Stimulated activated CD4-positive, alpha-beta T cell treated with anti-CD3 and anti-CD28 coated beads, Interleukin-4, amount 100 ng/mL, for 1 hour (primary cell): ENCODE results near the gene NFASC.

Experiments
- DNase-seq: peaks from one replicate; pipeline ENCODE4 v3.0.0-alpha.2; 2020

NFASC gene

DNA sequence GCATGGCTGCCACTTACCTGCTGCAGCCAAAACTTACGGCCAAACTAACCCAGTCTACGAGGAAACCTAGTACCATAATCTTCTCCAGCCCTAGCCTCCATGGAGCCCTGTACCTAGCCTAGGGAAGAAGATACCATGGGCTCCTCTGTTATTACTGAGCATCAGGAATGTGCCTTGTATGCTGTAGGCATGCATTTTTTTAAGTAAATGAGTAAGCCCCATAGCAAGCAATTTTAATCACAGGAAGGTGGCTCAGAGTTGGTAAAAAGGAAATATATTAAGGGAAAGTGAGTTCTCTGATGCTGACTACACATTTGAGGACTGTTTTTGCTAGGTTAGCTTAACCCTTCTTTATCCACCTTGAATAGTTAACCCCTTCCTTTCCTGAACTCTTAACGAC lies 21.2 kb downstream of the NFASC start:
- DNase-seq = no peak

DNA sequence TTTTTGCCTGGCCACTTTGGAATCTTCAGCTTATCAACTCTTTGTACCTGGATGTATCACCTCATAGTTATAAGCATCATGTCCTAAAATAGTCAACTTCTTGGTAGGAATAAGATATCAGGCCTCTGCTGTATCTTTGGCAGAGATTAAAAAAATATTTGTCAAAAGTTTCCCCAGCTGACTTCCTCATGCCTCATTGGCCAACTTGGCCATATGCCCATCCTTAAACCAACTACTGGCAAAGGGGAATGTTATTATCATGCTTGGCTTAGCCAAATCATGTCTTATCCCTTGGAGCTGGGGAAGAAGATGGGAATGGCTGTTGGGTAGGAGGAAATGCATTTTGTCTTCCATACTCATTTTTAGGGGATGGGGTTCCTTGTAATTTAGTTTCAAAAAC lies 23.4 kb downstream of the NFASC start:
- DNase-seq = no peak

DNA sequence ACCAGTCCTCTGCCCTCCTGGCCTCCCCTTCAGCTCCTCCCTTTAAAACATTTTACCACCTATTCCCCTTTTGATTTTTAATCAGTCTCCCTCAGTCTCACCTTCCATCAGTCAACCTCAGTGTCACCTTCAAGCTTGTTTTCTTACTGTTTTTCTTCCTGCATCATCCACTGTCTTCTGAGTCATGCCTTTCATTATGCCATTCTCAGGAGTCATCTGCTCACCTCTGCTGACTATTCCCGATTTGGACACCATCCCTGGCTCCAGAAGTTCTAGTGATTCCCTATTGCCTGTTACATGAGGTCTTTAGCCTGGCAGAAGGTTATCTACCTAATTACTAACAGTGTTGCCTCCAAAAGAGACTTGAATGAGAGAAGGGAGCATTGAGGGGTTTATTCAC lies 23.9 kb downstream of the NFASC start:
- DNase-seq = no peak

DNA sequence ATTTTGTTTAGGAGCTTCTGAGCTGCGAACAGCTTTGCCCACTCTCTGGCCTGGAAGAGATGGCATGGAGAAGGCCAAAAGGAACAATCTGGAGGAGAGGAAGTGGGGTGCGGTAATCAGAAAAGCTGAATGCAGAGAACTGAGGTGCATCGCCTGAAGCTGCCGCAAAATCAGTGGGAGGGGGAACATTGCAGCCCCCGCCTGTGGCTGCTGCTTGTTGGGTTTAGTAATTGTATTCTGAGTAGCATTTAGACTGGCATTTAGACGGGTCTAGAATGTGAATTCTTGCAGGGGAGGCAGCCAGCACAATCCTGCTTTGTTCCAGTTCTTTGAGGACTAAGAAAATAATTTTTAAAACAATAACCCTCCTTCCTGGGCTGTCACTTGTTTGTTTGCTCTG lies 25.4 kb downstream of the NFASC start:
- no peak for DNase-seq

DNA sequence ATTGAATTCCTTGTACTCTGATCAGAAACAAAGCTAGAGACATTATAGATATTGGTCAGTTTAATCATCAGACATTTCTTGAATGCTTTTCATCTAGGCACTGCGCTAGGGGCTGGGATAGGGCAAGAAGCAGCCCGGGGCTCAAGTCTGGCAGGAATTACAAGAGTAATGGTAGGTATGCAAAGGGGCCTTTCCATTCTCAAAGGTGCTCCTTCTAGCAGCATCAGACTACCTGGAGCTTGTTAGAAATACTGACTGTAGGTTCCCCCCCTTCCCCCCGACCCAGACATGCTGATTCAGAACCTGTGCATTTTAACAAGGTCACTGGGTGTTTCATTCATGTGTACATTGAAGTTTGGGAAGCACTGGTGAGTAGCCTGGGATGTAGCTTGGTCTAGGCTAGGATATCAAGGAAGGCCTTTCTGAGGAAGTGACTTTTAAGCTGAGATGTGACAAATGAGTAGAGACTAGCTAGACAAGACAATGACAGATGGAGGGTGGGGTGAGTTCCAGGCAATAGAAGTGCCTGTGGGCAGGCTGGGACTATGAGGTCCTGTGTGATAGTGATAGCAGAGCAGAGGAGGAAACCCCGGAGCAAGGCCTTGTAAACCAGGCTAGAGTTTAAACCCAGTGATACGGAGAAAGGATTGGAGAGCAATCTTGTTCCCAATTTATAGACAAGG lies 26.3 kb downstream of the NFASC start:
- no peak for DNase-seq

DNA sequence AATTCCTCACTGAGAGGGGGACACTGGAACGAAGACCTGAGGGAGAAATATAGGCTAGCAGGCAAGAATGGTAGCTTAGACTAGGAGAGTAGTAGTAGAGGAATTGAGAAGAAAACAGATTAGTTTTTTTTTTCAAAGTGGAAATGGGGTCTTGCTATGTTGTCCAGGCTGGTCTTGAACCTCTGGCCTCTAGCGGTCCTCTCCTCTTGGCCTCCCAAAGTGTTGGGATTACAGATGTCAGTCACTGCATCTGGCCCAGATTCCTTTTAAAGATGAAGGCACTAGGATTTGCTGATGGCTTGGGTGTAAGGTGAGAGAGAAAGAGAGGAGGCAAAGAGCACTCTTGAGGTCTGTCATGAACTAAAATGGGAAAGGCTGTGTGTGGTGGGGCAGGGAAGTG lies 30.1 kb downstream of the NFASC start:
- DNase-seq = no peak

DNA sequence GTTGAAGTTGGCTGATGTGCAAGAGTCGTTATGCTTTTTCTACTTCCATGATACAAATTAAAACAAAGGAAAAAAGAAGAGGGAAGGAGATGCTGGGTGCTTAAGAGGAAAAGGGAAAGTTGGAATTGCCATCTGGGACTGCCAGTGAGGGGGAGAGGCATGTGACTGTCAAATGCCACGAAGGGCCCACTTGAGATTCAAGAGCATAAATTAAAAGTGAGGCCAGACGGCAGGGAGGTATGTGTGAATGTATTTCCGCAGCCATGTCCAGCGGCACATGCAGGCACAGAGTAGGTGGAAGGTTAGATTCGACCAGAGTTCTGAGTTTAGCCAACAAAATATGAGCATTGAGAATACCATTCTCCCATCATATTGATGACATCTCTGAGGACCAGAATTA lies 32.0 kb downstream of the NFASC start:
- no peak for DNase-seq

DNA sequence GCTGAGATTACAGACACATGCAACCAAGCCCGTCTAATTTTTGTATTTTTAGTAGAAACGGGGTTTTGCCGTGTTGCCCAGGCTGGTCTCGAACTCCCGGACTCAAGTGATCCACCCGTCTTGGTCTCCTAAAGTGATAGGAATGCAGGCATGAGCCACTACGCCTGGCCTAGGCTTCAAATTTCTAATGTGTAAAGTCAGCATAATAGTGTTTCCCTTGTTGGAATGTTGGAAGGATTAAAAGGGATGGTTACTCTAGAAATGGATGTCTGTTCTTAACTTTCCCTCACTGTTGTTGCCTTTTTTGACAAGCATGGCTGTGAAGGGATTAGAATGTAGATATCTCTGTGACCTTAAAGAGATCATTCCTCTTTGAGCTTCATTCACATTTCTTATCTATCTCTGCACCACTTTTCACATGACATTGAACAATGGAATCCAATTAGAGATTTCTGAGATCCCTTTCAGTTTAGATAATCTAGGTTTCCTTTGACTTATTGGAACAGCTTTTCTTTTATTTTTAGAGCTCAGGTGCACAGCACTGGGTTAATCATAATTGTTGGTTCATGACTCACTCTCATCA lies 33.7 kb downstream of the NFASC start:
- no peak for DNase-seq

DNA sequence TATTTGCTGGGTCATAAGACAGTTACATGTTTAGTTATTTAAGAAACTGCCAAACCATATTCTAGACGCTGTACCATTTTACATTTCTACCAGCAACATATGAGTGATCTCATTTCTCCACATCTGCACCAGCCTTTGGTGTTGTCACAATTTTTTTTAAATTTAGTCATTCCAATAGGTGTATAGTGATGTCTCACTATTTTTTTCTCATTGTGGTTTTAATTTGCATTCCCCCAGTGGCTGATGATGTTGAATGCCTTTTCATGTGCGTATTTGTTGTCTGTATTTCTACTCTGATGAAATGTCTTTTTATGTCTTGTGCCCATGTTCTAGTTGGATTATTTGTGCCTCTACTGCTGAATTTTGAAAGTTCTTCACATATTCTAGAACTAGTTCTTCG lies 38.4 kb downstream of the NFASC start:
- no peak for DNase-seq

DNA sequence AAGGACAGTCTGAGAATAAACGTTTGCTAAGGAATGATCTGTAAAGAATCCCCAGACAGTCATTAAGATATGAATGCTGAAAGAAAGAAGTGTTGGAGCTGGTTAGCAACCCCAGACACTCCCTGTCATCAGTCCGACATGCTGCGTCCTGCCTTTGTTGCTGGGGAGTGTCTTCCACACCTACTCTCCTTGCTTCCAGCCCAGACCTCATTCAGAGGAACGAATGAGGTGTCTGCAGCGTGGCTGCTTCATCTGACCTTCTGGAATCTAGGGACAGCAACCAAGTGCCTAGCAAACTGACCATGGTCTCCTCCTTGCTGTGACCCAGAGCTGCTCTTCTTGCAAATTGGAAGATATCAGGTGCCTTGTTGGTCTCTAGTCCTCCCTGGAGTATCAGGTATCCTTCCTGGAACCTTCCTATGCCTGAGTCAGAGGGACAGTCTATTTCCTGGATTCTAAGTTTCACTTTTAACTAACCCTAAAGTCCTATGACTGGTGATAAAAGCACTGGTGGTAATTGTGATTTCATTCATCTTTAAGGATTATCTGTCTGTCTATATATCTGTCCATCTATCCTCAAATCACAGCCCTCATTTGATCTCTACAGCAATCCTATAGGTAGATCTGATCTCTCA lies 45.3 kb downstream of the NFASC start:
- DNase-seq = no peak

DNA sequence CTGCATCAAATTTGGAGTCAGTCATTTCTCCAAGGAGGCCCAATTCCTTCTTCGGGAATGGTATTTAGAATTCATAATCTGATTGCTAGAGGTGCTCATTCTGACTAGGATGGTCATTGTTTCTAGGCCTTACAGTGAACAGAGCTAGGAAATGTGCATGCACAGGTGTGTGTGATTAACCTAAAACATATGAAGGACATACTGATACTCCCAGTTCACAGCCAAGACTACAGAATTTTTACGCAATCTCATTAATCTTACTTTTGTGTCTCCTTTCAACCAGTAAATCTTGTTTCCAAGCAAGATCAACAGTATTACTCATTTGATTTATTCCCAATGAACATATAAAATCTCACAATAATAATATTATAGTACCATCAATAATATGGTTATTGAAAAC lies 47.1 kb downstream of the NFASC start:
- DNase-seq = no peak

DNA sequence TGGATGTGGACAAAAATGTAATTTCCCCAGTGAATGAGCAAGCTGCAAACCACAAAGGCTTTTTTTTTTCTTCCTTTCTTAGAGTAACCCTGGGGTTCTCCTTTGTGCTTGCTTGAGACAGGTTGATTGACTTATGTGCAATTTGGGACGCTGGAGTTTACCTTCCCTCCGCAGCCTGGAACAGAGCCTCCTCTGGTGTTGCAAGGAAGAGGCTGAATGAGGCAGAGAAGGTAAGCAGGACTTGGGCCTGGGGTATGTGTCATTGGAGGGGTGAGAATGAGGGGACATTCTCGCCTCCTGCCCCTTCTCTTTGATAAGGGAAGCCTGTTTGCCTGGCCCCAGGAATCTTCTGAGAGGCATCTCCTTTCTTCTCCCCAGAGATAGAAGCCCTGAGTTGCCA lies 49.8 kb downstream of the NFASC start:
- no peak for DNase-seq

DNA sequence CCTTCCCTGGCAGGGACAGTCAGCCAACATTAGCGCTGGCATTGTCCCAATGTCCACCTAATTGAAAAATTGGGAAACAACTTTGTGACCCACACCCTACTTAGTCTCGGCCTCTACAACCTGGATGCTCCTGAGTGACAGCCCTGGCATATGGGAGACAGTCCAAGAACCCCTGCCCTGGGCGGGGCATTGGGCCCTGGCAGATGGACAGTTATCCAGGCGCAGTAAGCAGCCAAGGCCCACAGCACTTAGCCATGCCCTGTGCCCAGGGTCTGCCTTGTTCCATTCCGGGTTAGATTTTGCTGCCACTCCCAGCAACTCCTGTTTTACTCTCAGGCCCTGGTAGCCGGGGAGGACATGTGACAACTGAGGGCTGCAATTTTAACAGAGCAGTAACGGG lies 50.3 kb downstream of the NFASC start:
- no peak for DNase-seq

DNA sequence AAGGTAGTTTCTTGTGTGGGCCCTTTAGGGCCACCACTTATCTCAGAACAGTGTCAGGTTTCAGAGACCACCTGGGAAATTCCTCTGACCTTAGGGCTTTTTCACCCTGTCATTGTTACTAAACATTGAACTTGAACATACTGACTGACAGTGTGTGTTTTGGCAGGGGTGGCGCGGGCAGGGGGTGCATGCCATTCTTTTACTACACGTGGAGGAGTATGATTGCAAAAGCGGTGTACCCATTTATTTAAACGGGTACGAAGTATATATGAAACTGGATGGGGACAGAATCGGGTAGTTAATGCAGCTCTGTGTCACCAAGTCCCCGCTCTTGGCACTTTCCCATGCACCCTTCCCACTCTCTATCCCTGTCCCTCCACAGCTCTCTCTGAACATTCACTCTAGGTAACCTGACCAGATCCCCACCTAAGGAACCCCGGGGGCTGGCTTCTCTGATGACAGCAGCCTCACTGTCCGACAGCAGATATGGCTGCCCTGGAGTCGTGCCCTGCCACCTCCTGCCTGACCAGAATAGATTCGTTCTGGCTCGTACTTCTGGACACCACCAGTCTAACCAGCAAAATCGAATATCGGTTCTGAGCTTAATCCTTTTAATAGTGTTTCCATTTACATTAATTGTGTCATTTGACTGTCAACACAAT lies 51.3 kb downstream of the NFASC start:
- DNase-seq = no peak

DNA sequence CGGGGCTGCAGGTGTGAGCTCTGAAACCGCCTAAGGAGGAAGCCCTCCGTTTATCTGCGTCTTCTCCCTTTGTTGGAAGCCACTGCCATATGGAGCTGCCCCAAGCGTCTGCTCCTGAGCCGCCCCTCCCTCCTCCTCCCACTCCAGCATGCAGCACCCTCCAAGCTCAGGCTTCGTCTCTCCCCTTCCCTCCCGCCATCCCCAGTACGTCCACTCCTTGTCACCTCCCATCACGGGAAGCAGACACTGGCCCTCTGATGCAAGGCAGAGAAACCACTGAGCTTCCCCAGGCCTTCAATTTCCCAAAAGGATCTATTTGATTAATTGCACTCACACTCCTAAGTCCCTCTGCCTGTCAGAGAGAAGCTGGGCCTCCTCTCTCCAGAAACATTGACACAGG lies 52.5 kb downstream of the NFASC start:
- DNase-seq = no peak

DNA sequence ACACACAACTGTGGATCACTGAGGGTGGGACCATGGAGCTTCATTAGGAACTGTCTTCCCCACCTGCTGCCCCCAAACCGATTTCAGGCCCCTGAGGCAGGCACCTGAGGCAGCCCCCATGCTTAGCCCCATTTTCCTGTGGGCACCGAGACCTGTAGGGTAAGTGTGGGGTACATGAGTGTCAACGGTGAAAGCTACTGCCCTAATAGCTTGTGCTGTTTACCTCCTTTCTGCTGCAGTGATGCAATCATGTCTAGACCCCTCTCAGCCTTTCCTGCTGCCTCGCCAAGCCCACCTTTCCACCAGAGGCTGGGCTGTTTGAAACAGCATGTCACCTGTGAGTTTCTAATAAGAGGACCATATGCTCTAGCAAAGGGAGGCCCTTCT lies 53.0 kb downstream of the NFASC start:
- no peak for DNase-seq

DNA sequence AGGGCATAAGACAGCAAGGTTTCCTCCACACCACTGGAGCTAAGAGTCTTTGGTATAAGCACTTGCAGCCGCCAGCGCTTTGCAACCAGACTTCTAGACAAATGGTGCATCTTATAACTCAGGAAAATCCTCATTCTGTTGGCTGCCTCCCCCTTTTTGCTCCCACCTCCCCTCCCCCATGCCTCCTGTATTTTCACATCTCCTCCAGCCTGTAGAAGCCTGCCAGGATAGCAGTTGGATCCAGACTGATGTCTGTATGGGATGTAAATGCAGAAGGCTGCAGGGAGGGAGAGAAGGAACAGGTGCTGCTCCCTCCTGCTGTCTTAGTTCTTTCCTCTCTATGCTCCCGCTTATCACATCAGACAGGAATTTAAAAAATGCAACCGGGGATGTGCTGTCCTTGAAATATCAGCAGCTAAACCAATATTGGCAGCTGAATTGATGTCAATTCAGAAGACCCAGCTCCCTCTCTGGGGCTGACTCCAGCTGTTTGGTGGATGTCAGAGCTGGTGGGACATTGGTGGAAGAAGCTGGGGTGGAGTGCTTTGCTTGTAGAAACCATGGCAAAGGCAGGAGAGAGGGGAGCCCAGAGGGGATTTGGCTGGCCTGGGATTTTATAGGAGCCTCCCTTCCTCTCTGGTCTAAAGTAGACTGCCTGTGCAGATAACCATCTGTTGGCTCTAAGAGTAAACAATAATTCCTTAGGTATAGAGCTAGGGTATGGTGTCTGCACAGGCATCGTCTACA lies 53.5 kb downstream of the NFASC start:
- DNase-seq = no peak

DNA sequence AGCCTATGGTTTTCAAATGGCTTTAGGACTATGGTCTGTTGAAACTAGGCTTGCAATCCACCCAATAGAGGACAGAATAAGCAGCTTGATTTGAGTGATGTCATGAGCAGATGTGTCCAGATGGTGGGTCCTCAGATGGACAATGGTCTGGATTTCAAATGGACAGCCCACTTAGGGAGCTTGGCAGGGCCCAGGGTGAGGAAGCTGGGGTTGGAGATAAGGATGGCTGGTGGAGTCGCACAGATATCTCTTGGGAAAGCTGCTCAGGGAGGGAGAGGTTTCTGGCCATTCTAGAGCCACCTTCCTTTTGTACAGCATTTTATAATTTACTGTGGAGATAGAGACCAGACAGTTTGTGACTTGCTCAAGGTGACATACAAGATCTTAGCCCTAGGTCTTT lies 55.0 kb downstream of the NFASC start:
- no peak for DNase-seq

DNA sequence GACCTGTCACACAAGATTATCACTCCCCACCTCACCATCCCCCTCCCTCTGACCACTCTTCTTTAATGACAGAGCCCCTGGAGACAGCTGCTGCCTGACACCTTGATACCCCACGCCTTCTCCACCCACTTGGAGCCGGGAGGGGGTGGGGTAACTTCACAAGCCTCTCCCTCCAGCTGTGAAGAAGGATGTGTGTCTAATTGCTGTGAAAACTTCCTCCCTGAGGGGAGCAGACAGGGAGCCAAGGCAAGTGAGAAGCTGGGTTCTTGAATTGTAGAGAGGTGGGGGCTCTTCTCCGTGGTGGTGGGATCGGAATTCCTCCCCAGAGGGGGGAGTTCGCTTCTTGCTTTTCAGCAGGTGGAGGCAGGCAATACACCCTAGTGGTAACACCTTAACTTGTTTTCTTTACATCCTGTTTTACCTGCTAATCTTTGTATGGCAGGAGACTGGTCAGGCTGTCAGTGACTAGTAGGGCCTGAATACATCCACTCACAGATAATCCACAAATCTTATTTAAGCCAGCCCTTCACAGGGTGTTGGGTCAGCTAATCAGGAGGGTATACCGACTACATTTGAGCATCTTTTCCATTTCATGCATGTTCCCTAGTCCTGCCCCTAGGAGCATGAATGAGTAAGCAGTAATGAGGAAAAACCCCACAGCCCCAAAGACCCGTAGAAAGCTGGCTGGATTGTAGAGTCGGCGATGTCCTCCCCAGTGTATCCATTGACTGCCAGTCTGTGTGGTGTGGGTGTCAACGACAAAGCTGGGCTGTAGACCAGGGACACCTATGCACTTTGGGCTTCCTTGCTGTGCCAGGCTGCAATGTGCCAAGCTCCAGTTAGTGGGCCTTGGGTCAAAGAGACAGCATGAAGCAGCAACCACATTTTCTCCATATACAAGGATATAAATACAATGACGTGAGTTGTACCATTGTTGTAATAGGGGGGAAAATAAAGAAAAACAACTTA lies 57.3 kb downstream of the NFASC start:
- DNase-seq = no peak

DNA sequence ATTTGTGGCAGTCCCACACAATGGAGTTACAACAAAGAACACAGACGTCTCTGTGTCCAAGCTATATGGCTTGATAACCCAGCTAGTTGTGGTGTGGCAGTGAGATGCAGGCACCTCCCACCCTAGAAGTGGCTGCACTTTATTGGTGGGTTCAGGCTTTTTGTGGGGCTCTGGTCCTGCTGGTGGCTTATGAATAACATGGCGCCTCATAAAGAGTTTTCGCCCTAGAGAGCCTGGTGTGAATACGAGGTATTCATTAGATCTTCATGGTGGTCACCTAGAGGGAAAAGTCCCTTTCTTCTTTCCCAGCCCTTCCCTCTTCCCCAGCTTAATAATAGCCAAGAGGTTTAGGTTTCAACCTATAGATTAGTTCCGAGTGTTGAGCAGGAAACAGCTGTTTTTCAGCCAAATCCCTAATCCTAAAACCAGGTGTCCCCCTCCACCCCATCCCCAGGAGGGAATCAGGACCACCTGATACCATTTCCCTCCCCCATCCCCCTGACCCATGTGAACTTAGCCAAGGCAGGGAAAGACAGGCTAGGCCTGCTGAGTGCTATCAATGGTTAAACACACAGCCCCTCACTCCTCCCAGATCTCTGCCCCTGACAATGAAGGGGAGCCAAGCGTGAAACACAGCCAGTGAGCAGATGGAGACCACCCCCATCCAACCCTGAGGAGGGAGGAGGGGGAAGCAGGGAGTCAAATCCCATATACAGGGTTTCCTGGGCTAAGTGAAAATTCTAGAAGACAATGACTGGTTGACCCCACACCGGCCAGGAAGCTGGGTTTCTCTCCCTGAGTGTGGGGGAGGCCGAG lies 58.2 kb downstream of the NFASC start:
- DNase-seq = no peak

DNA sequence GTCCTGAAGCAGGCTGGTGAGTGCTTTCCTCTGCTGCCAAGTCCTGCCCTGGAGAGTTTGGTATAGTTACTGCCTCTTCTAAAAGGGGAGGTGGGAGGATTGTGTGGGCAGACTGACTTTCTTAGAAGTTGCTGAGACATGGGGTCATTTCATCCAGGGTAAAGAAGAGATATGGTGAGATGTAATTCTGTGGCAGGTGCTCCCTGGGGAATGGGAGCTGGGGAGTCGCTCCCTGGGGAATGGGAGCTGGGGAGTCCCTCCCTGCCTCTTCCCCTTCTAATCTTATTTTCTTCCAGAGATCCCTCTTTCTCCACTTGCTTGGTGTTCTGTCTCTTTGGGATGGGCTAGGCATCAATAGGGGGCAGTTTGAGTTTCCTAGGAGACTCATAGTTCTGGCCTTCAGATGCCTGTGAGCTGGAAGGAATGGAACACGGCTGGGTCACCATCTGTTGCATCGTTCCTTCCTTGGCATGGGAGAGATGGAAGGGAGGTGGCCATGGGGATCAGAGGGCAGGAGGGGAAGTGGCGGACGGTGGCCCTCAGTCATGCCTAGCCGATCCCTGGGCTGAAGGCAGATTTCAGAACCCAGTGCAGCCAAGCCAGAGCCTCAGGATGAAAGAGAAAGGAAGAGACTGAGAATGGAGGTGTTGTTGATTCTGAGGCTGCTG lies 59.0 kb downstream of the NFASC start:
- DNase-seq = no peak
